ENCODE measurements around the gene CAMK4. TPM values are rescaled to one million over a fixed set of nuclear protein-coding genes. Genes with fewer than 3 reads are reported as not detected.

The CAMK4 gene
- total and polyA plus RNA-seq, 2 donors (not counting 3 experiments of a cell fraction or from before 2014, with no cell fraction given), result 2.2 to 5.4 TPM

DNA sequence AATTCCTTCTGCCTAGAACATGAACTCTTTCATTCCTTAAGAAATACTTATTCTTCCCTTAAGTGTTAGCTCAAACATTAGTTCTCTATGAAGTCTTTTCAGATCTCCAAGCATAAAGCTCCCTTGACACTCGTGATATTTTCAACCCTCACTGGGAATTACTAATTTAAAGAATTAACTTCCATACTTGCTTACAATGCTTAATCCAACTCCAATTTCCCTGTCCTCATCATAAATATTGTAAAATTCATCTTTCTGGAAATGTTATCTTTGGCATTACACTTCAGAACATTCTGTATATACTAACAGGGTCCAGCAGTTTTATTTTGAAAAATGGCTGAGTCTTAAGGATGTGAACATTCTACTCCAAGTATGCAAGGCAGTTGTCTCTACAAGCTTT, 280.9 kb downstream of the CAMK4 start:
- dilution Hi-C loops (cut with MboI; ENCODE audit: extremely low pct_ligation_motif_present, low sequenced_read_pairs) (no loop called here), intact Hi-C loops (cut with micrococcal nuclease) (no loop called here)
- Histone ChIP-seq H3K27me3 (ENCODE audit: control insufficient read depth in 2 of 2, insufficient read depth in 2 of 2, low read length in 2 of 2) (no peaks in the 10 kb centered on the region), H3K9me1 (replicated peaks; ENCODE audit: control insufficient read depth, extremely low read depth, insufficient read depth, low read length) (no peaks in the 10 kb centered on the region), H3K4me1 (ENCODE audit: control insufficient read depth, extremely low read depth, insufficient read depth, low read length) (peaks cover 14% of the 10 kb centered on the region), H3K4me3 (replicated peaks in 1 of 3; ENCODE audit: insufficient read depth in 1 of 3, low read depth in 1 of 3, low read length in 3 of 3) (no peak overlapping the region), H3K27ac (ENCODE audit: insufficient read depth, low read depth, low read length) (no peak overlapping the region), H3K4me2 (ENCODE audit: insufficient read depth, low read length) (no peak overlapping the region), H4K20me1 (replicated peaks; ENCODE audit: control insufficient read depth, extremely low read depth, insufficient read depth, low read length) (peaks cover 16% of the 10 kb centered on the region), H3K9ac (replicated peaks; ENCODE audit: extremely low read depth, insufficient read depth, low read length) (no peak overlapping the region), H3K9me3 (replicated peaks; ENCODE audit: control insufficient read depth, insufficient read depth, low read length) (no peaks in the 10 kb centered on the region), H2AFZ (ENCODE audit: low read depth, low read length) (no peak overlapping the region), H3K36me3 (ENCODE audit: control insufficient read depth in 2 of 2, extremely low read depth in 1 of 2, insufficient read depth in 2 of 2, low read length in 2 of 2) (peaks cover 2 to 24% of the 10 kb centered on the region in 2 experiments), H3K79me2 (ENCODE audit: control insufficient read depth, insufficient read depth, low read length) (peaks cover 94% of the 10 kb centered on the region)
- BruUV-seq (replicated peaks), result no TSS peak
- ChIA-PET POLR2A (no interaction called here), CTCF (interaction anchor here (0.9 kb wide), 1 partner anchor 27 kb away, joined by 3 read pairs; no protein-coding TSS in a partner anchor)
- FAIRE-seq (no peak), DNase-seq (ENCODE audit: low read depth, low spot score) (no peak)
- TF ChIP-seq MYC (IDR thresholded peaks at IDR 0.05; ENCODE audit: low read depth, low read length) (no peak), POLR2A (IDR thresholded peaks at IDR 0.05; ENCODE audit: low read depth, low read length) (no peak), POLR2AphosphoS5 (IDR thresholded peaks at IDR 0.05; ENCODE audit: insufficient read depth, low read depth, low read length) (no peak), EZH2 (IDR thresholded peaks at IDR 0.05; ENCODE audit: borderline replicate concordance, low read depth, low read length, severe bottlenecking) (no peak), JUN (IDR thresholded peaks at IDR 0.05; ENCODE audit: borderline replicate concordance, insufficient read depth, insufficient read length, low read depth) (no peak), FOS (IDR thresholded peaks at IDR 0.05; ENCODE audit: borderline replicate concordance, insufficient read depth, low read length) (no peak), GATA2 (IDR thresholded peaks at IDR 0.05; ENCODE audit: insufficient read depth, insufficient read length, low read depth, low read length) (no peak)
- TF ChIP-seq, protein P1, sequence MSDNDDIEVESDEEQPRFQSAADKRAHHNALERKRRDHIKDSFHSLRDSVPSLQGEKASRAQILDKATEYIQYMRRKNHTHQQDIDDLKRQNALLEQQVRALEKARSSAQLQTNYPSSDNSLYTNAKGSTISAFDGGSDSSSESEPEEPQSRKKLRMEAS (IDR thresholded peaks at IDR 0.05; ENCODE audit: insufficient read depth, insufficient read length), result no peak
- TF ChIP-seq, protein P2, sequence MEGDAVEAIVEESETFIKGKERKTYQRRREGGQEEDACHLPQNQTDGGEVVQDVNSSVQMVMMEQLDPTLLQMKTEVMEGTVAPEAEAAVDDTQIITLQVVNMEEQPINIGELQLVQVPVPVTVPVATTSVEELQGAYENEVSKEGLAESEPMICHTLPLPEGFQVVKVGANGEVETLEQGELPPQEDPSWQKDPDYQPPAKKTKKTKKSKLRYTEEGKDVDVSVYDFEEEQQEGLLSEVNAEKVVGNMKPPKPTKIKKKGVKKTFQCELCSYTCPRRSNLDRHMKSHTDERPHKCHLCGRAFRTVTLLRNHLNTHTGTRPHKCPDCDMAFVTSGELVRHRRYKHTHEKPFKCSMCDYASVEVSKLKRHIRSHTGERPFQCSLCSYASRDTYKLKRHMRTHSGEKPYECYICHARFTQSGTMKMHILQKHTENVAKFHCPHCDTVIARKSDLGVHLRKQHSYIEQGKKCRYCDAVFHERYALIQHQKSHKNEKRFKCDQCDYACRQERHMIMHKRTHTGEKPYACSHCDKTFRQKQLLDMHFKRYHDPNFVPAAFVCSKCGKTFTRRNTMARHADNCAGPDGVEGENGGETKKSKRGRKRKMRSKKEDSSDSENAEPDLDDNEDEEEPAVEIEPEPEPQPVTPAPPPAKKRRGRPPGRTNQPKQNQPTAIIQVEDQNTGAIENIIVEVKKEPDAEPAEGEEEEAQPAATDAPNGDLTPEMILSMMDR (IDR thresholded peaks at IDR 0.05; ENCODE audit: extremely low read depth in 1 of 2, insufficient read depth in 1 of 2, low read depth in 1 of 2, low read length in 2 of 2), result no peak
